OCI-LY7 (cell line): Measurements from ENCODE around the gene NAP1L4. TPM values are rescaled to one million over a fixed set of nuclear protein-coding genes. Genes with fewer than 3 reads are reported as not detected.

Source experiments
- BruUV-seq: library from RNA; stranded (reverse); fragments of 400-500 nt; replicated peaks from 2 replicates; lab custom pipeline; 2021; lab: Mats Ljungman, UMichigan
- CTCF ChIA-PET: fragments of 300-600 bp; sonication (Branson Sonifier 250); formaldehyde crosslinking; loops from one replicate; lab custom pipeline; 2022; ENCODE audit warnings: antibody characterized with exemption; ENCODE audit not compliant: unreplicated experiment; lab: Charles Lee
- POLR2A ChIA-PET: fragments of 300-600 bp; sonication (Branson Sonifier 250); formaldehyde crosslinking; loops from one replicate; lab custom pipeline; 2022; ENCODE audit warnings: antibody characterized with exemption; lab: Charles Lee
- DNase-seq: peaks from one replicate; pipeline ENCODE4 v3.0.0-alpha.2; 2015; ENCODE audit warnings: low spot score
- H2AFZ ChIP-seq: fragments of 200-600 bp; sonication (generic), shearing (Covaris generic); 2 replicates; pipeline ENCODE4 v1.6.1; 2014; ENCODE audit warnings: mild to moderate bottlenecking, antibody characterized with exemption, low read length, moderate library complexity
- H3K27ac ChIP-seq: fragments of 200-600 bp; sonication (generic); 2 replicates; pipeline ENCODE4 v1.5.1; 2014; ENCODE audit warnings: mixed run types, low read depth, mild to moderate bottlenecking, moderate library complexity, low read length, inconsistent platforms; ENCODE audit not compliant: poor library complexity, severe bottlenecking
- H3K36me3 ChIP-seq: fragments of 200-600 bp; sonication (generic); 2 replicates; pipeline ENCODE4 v1.6.1; 2014; ENCODE audit warnings: mild to moderate bottlenecking, antibody characterized with exemption, low read length, moderate library complexity, mixed read lengths; ENCODE audit not compliant: insufficient read depth
- H3K4me1 ChIP-seq: fragments of 200-600 bp; sonication (generic); 2 replicates; pipeline ENCODE4 v1.5.1; 2014; ENCODE audit warnings: mild to moderate bottlenecking, low read length; ENCODE audit not compliant: insufficient read depth, poor library complexity, severe bottlenecking
- H3K4me2 ChIP-seq: fragments of 200-600 bp; sonication (generic); 2 replicates; pipeline ENCODE4 v1.6.1; 2014; ENCODE audit warnings: mild to moderate bottlenecking, low read length
- H3K4me3 ChIP-seq: fragments of 200-600 bp; sonication (generic); 2 replicates; pipeline ENCODE4 v1.5.1; 2014; ENCODE audit warnings: mild to moderate bottlenecking, low read depth, low read length; ENCODE audit not compliant: poor library complexity, severe bottlenecking
- H3K79me2 ChIP-seq: fragments of 200-600 bp; sonication (generic); 2 replicates; pipeline ENCODE4 v1.6.1; 2016; ENCODE audit warnings: low read depth, mild to moderate bottlenecking, low read length, moderate library complexity, mixed read lengths; ENCODE audit not compliant: insufficient read depth
- H3K9me2 ChIP-seq: fragments of 200-600 bp; sonication (generic); 2 replicates; pipeline ENCODE4 v1.6.1; 2016; ENCODE audit warnings: mild to moderate bottlenecking, low read length, mixed read lengths; ENCODE audit not compliant: insufficient read depth
- H3K9me3 ChIP-seq: fragments of 200-600 bp; sonication (generic); 2 replicates; pipeline ENCODE4 v1.6.1; 2014; ENCODE audit warnings: mild to moderate bottlenecking, mixed run types, low read length, mixed read lengths
- H4K20me1 ChIP-seq: fragments of 200-600 bp; sonication (generic); 2 replicates; pipeline ENCODE4 v1.6.1; 2014; ENCODE audit warnings: mild to moderate bottlenecking, antibody characterized with exemption, low read length, moderate library complexity, mixed read lengths; ENCODE audit not compliant: insufficient read depth
- EZH2phosphoT487 ChIP-seq: fragments of 200-600 bp; sonication (generic); IDR thresholded peaks from 2 replicates; pipeline ENCODE4 v1.6.1; 2018; ENCODE audit warnings: low read depth, borderline replicate concordance, mild to moderate bottlenecking, mixed run types, antibody characterized with exemption, low read length, moderate library complexity, mixed read lengths
- intact Hi-C: fragments of 100-400 bp; cut with micrococcal nuclease; formaldehyde crosslinking; loops from one replicate; pipeline ENCODE4 v1.10.0; 2022; ENCODE audit not compliant: unreplicated experiment
- total RNA-seq, 2 experiments: library from RNA; depleted of rRNA in 1 of 2; stranded (reverse); fragments of >200 nt in 1 of 2; shearing (Covaris generic) in 1 of 2; gene quantifications; 2 replicates each; pipeline ENCODE4 v1.2.3, GENCODE V29; 2014 to 2022
- TF ChIP-seq, protein P1 (sequence below): fragments of 200-600 bp; sonication (generic); conservative IDR thresholded peaks from 2 replicates; pipeline ENCODE4 v1.5.1; 2014; ENCODE audit warnings: mild to moderate bottlenecking, antibody characterized with exemption, low read length, moderate library complexity, mixed read lengths

The NAP1L4 gene
- total RNA-seq, 2 experiments from 2014 or later: 152 to 183 TPM

DNA sequence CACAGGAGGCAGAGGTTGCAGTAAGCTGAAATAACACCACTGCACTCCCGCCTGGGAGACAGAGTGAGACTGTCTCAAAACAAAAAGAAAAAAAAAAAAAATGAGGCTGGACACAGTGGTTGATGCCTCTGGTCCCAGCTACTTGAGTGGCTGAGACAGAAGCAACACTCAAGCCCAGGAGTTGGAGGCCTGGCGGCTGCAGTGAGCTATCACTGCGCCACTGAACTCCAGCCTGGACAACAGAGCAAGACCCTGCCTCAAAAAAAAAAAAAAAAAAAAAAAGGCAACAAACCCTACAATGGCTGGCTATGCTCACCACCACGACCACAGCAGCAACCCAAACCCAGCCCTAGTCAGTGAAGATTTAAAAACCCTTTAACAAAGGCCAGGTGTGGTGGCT is 8.2 kb downstream of the NAP1L4 start:
- Histone ChIP-seq H4K20me1 (peaks cover 44% of the 10 kb centered on the region), H3K4me2 (no peak overlapping the region), H3K4me3 (no peak overlapping the region), H3K9me3 (no peaks in the 10 kb centered on the region; the same call in 1 of the 2 replicates), H3K9me2 (no peaks in the 10 kb centered on the region), H3K36me3 (peaks cover 93% of the 10 kb centered on the region), H3K79me2 (peaks cover 100% of the 10 kb centered on the region), H3K27ac (no peak overlapping the region), H2AFZ (no peak overlapping the region), H3K4me1 (peaks cover 18% of the 10 kb centered on the region)
- ChIA-PET CTCF (no interaction called here), POLR2A (interaction anchor here (0.7 kb wide), 1 partner anchor 607 kb away, joined by 3 read pairs; the partner anchor contains the start of gene CD81)
- BruUV-seq: no TSS peak
- TF ChIP-seq, protein P1, sequence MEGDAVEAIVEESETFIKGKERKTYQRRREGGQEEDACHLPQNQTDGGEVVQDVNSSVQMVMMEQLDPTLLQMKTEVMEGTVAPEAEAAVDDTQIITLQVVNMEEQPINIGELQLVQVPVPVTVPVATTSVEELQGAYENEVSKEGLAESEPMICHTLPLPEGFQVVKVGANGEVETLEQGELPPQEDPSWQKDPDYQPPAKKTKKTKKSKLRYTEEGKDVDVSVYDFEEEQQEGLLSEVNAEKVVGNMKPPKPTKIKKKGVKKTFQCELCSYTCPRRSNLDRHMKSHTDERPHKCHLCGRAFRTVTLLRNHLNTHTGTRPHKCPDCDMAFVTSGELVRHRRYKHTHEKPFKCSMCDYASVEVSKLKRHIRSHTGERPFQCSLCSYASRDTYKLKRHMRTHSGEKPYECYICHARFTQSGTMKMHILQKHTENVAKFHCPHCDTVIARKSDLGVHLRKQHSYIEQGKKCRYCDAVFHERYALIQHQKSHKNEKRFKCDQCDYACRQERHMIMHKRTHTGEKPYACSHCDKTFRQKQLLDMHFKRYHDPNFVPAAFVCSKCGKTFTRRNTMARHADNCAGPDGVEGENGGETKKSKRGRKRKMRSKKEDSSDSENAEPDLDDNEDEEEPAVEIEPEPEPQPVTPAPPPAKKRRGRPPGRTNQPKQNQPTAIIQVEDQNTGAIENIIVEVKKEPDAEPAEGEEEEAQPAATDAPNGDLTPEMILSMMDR: no peak
- TF ChIP-seq EZH2phosphoT487: no peak
- DNase-seq: no peak
- intact Hi-C loops: no loop called here

DNA sequence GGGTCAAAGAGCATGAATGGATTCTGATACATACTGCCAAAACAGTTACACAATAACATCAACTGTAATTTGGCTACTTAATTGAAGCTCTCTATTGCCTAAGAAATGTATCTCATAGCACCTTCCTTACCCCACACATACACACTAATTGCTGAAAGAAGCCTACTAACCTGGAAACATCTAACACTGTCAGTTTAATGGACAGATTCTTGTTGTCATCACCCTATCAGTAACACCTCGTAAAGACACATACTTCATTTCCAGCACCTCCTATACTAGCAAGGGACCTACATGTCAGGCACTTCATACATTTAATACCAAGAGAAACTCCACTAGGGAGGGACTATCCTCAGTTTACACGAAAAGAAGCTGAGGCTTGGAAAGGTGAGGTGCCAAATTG is 9.9 kb downstream of the NAP1L4 start:
- ChIA-PET POLR2A (interaction anchor here (0.8 kb wide), 1 partner anchor 8 kb away, joined by 3 read pairs; no protein-coding TSS in a partner anchor), CTCF (no interaction called here)
- intact Hi-C loops: no loop called here
- peaks cover 35% of the 10 kb centered on the region for H4K20me1 ChIP-seq
- no peak overlapping the region for H2AFZ ChIP-seq
- H3K4me2 ChIP-seq: no peak overlapping the region
- peaks cover 98% of the 10 kb centered on the region for H3K79me2 ChIP-seq
- no peak overlapping the region for H3K4me3 ChIP-seq
- no peaks in the 10 kb centered on the region; the same call in 1 of the 2 replicates for H3K9me3 ChIP-seq
- no peak for DNase-seq
- TF ChIP-seq, protein P1: no peak
- TF ChIP-seq EZH2phosphoT487: no peak
- no peak overlapping the region for H3K27ac ChIP-seq
- H3K36me3 ChIP-seq: peaks cover 93% of the 10 kb centered on the region
- peaks cover 7% of the 10 kb centered on the region for H3K4me1 ChIP-seq
- H3K9me2 ChIP-seq: no peaks in the 10 kb centered on the region
- no TSS peak for BruUV-seq

DNA sequence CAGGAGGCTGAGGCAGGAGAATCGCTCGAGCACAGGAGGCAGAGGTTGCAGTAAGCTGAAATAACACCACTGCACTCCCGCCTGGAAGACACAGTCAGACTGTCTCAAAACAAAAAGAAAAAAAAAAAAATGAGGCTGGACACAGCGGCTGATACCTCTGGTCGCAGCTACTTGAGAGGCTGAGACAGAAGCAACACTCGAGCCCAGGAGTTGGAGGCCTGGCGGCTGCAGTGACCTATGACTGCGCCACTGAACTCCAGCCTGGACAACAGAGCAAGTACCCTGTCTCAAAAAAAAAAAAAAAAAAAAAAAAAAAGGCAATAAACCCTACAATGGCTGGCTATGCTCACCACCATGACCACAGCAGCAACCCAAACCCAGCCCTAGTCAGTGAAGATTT is 11.0 kb downstream of the NAP1L4 start:
- no peak for TF ChIP-seq EZH2phosphoT487
- Histone ChIP-seq H3K27ac (no peak overlapping the region), H4K20me1 (peaks cover 33% of the 10 kb centered on the region), H3K79me2 (peaks cover 94% of the 10 kb centered on the region), H3K9me3 (no peaks in the 10 kb centered on the region), H3K4me1 (peaks cover 7% of the 10 kb centered on the region), H3K36me3 (peaks cover 93% of the 10 kb centered on the region), H2AFZ (no peak overlapping the region), H3K4me3 (no peak overlapping the region), H3K9me2 (no peaks in the 10 kb centered on the region), H3K4me2 (no peak overlapping the region)
- CTCF ChIA-PET: no interaction called here
- intact Hi-C loops: no loop called here
- BruUV-seq: no TSS peak
- POLR2A ChIA-PET: interaction anchor here (1.1 kb wide), 1 partner anchor 8 kb away, joined by 3 read pairs; no protein-coding TSS in a partner anchor
- no peak for DNase-seq
